GM12878 (cell line): ENCODE measurements around the gene TIE1. TPM values are rescaled to one million over a fixed set of nuclear protein-coding genes. Genes with fewer than 3 reads are reported as not detected.

Source experiments
- POLR2AphosphoS2 ChIP-seq: IDR thresholded peaks from 2 replicates; pipeline ENCODE4 v1.6.1; 2011; ENCODE audit warnings: low read depth, mild to moderate bottlenecking, low read length, improper control_type of control experiment, moderate library complexity
- POLR2AphosphoS5 ChIP-seq: IDR thresholded peaks from 2 replicates; pipeline ENCODE4 v1.6.1; 2011; ENCODE audit warnings: mild to moderate bottlenecking, low read length, inconsistent platforms
- microRNA-seq: library from miRNA; unstranded; fragments of <30 nt; microRNA quantifications from one replicate; pipeline ENCODE4, GENCODE V29; 2018
- polyA plus RNA-seq, 11 experiments: library from polyadenylated mRNA; depleted of rRNA in 4 of 11; unstranded in 6 of 11; stranded (reverse) in 5 of 11; fragments of >200 nt; fragmentation: Nextera tagmentation in 4 of 11; fragmentation: Illumina TruSeq in 1 of 11; extraction: Ambion mirVana in 4 of 11; extraction: Trizol in 1 of 11; gene quantifications; 1 replicate in 1 of 11; 2 replicates in 10 of 11; pipeline versions ENCODE4 v1.2.1 to v1.2.3, GENCODE V29; 2011 to 2016; ENCODE audit warnings: inconsistent platforms in 2 of 11, missing spikeins in 2 of 11, low read depth in 1 of 11
- total RNA-seq, 4 experiments: library from RNA; depleted of rRNA in 3 of 4; stranded (reverse); fragments of >200 nt in 3 of 4; fragmentation: Illumina TruSeq in 1 of 4; extraction: Trizol in 1 of 4; gene quantifications; 2 replicates each; pipeline versions ENCODE4 v1.2.1 to v1.2.3, GENCODE V29; 2013 to 2021

Gene TIE1
- total and polyA plus RNA-seq, 10 of the 15 experiments (the other 5 are each of a cell fraction or from before 2014, with no cell fraction given): 0.26 to 3.9 (median 1.3) TPM

GRCh38 chr1:43372172-43372571 is 71.4 kb downstream of the TIE1 start (continued):
- TF ChIP-seq POLR2AphosphoS5: no peak
- no peak for TF ChIP-seq POLR2AphosphoS2

Small RNAs within 50 kb of the gene (microRNA-seq; reads per million reads assigned to microRNA genes)
- not detected for gene MIR6734

Other genes with a start within 250 kb of the TIE1 start
Only the 7 nearest of the 11 such genes appear.
- gene TMEM125, start 31.0 kb upstream of the TIE1 start, total RNA-seq (2014; rRNA removed): not detected in 2 replicates
- gene TMEM125, start 31.0 kb upstream of the TIE1 start, total RNA-seq (2014; rRNA removed; fragmentation: Illumina TruSeq; extraction: Trizol): not detected in 2 replicates
- 0.28 and 1.1 TPM in 2 replicates for gene TMEM125, start 31.0 kb upstream of the TIE1 start, total RNA-seq (2021)
- gene TMEM125, start 31.0 kb upstream of the TIE1 start, polyA plus RNA-seq (2011; rRNA removed): not detected in 2 replicates
- gene TMEM125, start 31.0 kb upstream of the TIE1 start, polyA plus RNA-seq (2014; fragmentation: Illumina TruSeq; extraction: Trizol): not detected in 2 replicates
- not detected for gene TMEM125, start 31.0 kb upstream of the TIE1 start, polyA plus RNA-seq (2014; fragmentation: Nextera tagmentation; extraction: Ambion mirVana)
- gene TMEM125, start 31.0 kb upstream of the TIE1 start, polyA plus RNA-seq (2014; rRNA removed): not detected in 2 replicates
- gene TMEM125, start 31.0 kb upstream of the TIE1 start, polyA plus RNA-seq (2016; fragmentation: Nextera tagmentation; extraction: Ambion mirVana): not detected
- gene C1orf210, start 15.4 kb upstream of the TIE1 start, total RNA-seq (2014; rRNA removed): not detected in 2 replicates
- gene C1orf210, start 15.4 kb upstream of the TIE1 start, total RNA-seq (2014; rRNA removed; fragmentation: Illumina TruSeq; extraction: Trizol): not detected in 2 replicates
- not detected in 2 replicates for gene C1orf210, start 15.4 kb upstream of the TIE1 start, total RNA-seq (2021)
- 0.07 TPM in 1 of 2 replicates, not detected in the other for gene C1orf210, start 15.4 kb upstream of the TIE1 start, polyA plus RNA-seq (2011; rRNA removed)
- gene C1orf210, start 15.4 kb upstream of the TIE1 start, polyA plus RNA-seq (2014; fragmentation: Illumina TruSeq; extraction: Trizol): not detected in 2 replicates
- gene C1orf210, start 15.4 kb upstream of the TIE1 start, polyA plus RNA-seq (2014; fragmentation: Nextera tagmentation; extraction: Ambion mirVana): not detected
- gene C1orf210, start 15.4 kb upstream of the TIE1 start, polyA plus RNA-seq (2014; rRNA removed): not detected in 2 replicates
- not detected for gene C1orf210, start 15.4 kb upstream of the TIE1 start, polyA plus RNA-seq (2016; fragmentation: Nextera tagmentation; extraction: Ambion mirVana)
- gene MPL, start 36.8 kb downstream of the TIE1 start, total RNA-seq (2014; rRNA removed): not detected in 2 replicates
- not detected in 2 replicates for gene MPL, start 36.8 kb downstream of the TIE1 start, total RNA-seq (2014; rRNA removed; fragmentation: Illumina TruSeq; extraction: Trizol)
- gene MPL, start 36.8 kb downstream of the TIE1 start, total RNA-seq (2021): not detected in 2 replicates
- gene MPL, start 36.8 kb downstream of the TIE1 start, polyA plus RNA-seq (2011; rRNA removed): not detected in 2 replicates
- gene MPL, start 36.8 kb downstream of the TIE1 start, polyA plus RNA-seq (2014; fragmentation: Illumina TruSeq; extraction: Trizol): not detected in 2 replicates
- not detected for gene MPL, start 36.8 kb downstream of the TIE1 start, polyA plus RNA-seq (2014; fragmentation: Nextera tagmentation; extraction: Ambion mirVana)
- not detected in 2 replicates for gene MPL, start 36.8 kb downstream of the TIE1 start, polyA plus RNA-seq (2014; rRNA removed)
- gene MPL, start 36.8 kb downstream of the TIE1 start, polyA plus RNA-seq (2016; fragmentation: Nextera tagmentation; extraction: Ambion mirVana): not detected
- 197 and 213 TPM in 2 replicates for gene CDC20, start 58.0 kb downstream of the TIE1 start, total RNA-seq (2014; rRNA removed)
- gene CDC20, start 58.0 kb downstream of the TIE1 start, total RNA-seq (2014; rRNA removed; fragmentation: Illumina TruSeq; extraction: Trizol): 81.5 and 82.0 TPM in 2 replicates
- gene CDC20, start 58.0 kb downstream of the TIE1 start, total RNA-seq (2021): 192 and 205 TPM in 2 replicates
- gene CDC20, start 58.0 kb downstream of the TIE1 start, polyA plus RNA-seq (2011; rRNA removed): 37.3 and 103 TPM in 2 replicates
- 91.9 and 135 TPM in 2 replicates for gene CDC20, start 58.0 kb downstream of the TIE1 start, polyA plus RNA-seq (2014; fragmentation: Illumina TruSeq; extraction: Trizol)
- 10 to 100 TPM; 36.3 to 63.1 TPM for gene CDC20, start 58.0 kb downstream of the TIE1 start, polyA plus RNA-seq (2014; fragmentation: Nextera tagmentation; extraction: Ambion mirVana)
- 165 and 225 TPM in 2 replicates for gene CDC20, start 58.0 kb downstream of the TIE1 start, polyA plus RNA-seq (2014; rRNA removed)
- gene CDC20, start 58.0 kb downstream of the TIE1 start, polyA plus RNA-seq (2016; fragmentation: Nextera tagmentation; extraction: Ambion mirVana): 100 to 1,000 TPM; 299 to 347 TPM
- gene ELOVL1, start 67.0 kb downstream of the TIE1 start, total RNA-seq (2014; rRNA removed): 77.4 and 88.2 TPM in 2 replicates
- gene ELOVL1, start 67.0 kb downstream of the TIE1 start, total RNA-seq (2014; rRNA removed; fragmentation: Illumina TruSeq; extraction: Trizol): 55.4 and 58.5 TPM in 2 replicates
- 66.8 and 68.0 TPM in 2 replicates for gene ELOVL1, start 67.0 kb downstream of the TIE1 start, total RNA-seq (2021)
- 88.7 and 139 TPM in 2 replicates for gene ELOVL1, start 67.0 kb downstream of the TIE1 start, polyA plus RNA-seq (2011; rRNA removed)
- gene ELOVL1, start 67.0 kb downstream of the TIE1 start, polyA plus RNA-seq (2014; fragmentation: Illumina TruSeq; extraction: Trizol): 102 and 126 TPM in 2 replicates
- gene ELOVL1, start 67.0 kb downstream of the TIE1 start, polyA plus RNA-seq (2014; fragmentation: Nextera tagmentation; extraction: Ambion mirVana): 10 to 100 TPM; 62.7 to 68.4 TPM
- gene ELOVL1, start 67.0 kb downstream of the TIE1 start, polyA plus RNA-seq (2014; rRNA removed): 91.3 and 97.8 TPM in 2 replicates
- 100 to 1,000 TPM in 1 of 2 experiments, 10 to 100 TPM in 1; 92.6 to 111 TPM for gene ELOVL1, start 67.0 kb downstream of the TIE1 start, polyA plus RNA-seq (2016; fragmentation: Nextera tagmentation; extraction: Ambion mirVana)
- gene MED8, start 88.8 kb downstream of the TIE1 start, total RNA-seq (2014; rRNA removed): 39.7 and 42.6 TPM in 2 replicates
- 32.6 and 33.3 TPM in 2 replicates for gene MED8, start 88.8 kb downstream of the TIE1 start, total RNA-seq (2014; rRNA removed; fragmentation: Illumina TruSeq; extraction: Trizol)
- gene MED8, start 88.8 kb downstream of the TIE1 start, total RNA-seq (2021): 37.4 and 39.4 TPM in 2 replicates
- 16.5 and 20.2 TPM in 2 replicates for gene MED8, start 88.8 kb downstream of the TIE1 start, polyA plus RNA-seq (2011; rRNA removed)
- 37.6 and 39.2 TPM in 2 replicates for gene MED8, start 88.8 kb downstream of the TIE1 start, polyA plus RNA-seq (2014; fragmentation: Illumina TruSeq; extraction: Trizol)
- gene MED8, start 88.8 kb downstream of the TIE1 start, polyA plus RNA-seq (2014; fragmentation: Nextera tagmentation; extraction: Ambion mirVana): 10 to 100 TPM; 59.8 to 61.7 TPM
- gene MED8, start 88.8 kb downstream of the TIE1 start, polyA plus RNA-seq (2014; rRNA removed): 21.9 and 25.4 TPM in 2 replicates
- 10 to 100 TPM; 57.3 to 58.7 TPM for gene MED8, start 88.8 kb downstream of the TIE1 start, polyA plus RNA-seq (2016; fragmentation: Nextera tagmentation; extraction: Ambion mirVana)
- 16.5 and 18.0 TPM in 2 replicates for gene SZT2, start 88.9 kb downstream of the TIE1 start, total RNA-seq (2014; rRNA removed)
- 12.5 and 12.7 TPM in 2 replicates for gene SZT2, start 88.9 kb downstream of the TIE1 start, total RNA-seq (2014; rRNA removed; fragmentation: Illumina TruSeq; extraction: Trizol)
- gene SZT2, start 88.9 kb downstream of the TIE1 start, total RNA-seq (2021): 33.8 and 38.3 TPM in 2 replicates
- gene SZT2, start 88.9 kb downstream of the TIE1 start, polyA plus RNA-seq (2011; rRNA removed): 6.0 and 10.7 TPM in 2 replicates
- gene SZT2, start 88.9 kb downstream of the TIE1 start, polyA plus RNA-seq (2014; fragmentation: Illumina TruSeq; extraction: Trizol): 11.1 and 16.5 TPM in 2 replicates
- 1 to 10 TPM; 1.4 to 1.9 TPM for gene SZT2, start 88.9 kb downstream of the TIE1 start, polyA plus RNA-seq (2014; fragmentation: Nextera tagmentation; extraction: Ambion mirVana)
- 23.8 and 27.3 TPM in 2 replicates for gene SZT2, start 88.9 kb downstream of the TIE1 start, polyA plus RNA-seq (2014; rRNA removed)
- gene SZT2, start 88.9 kb downstream of the TIE1 start, polyA plus RNA-seq (2016; fragmentation: Nextera tagmentation; extraction: Ambion mirVana): 10 to 100 TPM in 1 of 2 experiments, 1 to 10 TPM in 1; 10.0 to 12.6 TPM